Measurements from ENCODE around the gene SH3RF3. TPM values are rescaled to one million over a fixed set of nuclear protein-coding genes. Genes with fewer than 3 reads are reported as not detected.

SH3RF3 gene
- total RNA-seq, 1 experiment from 2014 or later, result 4.9 TPM

DNA sequence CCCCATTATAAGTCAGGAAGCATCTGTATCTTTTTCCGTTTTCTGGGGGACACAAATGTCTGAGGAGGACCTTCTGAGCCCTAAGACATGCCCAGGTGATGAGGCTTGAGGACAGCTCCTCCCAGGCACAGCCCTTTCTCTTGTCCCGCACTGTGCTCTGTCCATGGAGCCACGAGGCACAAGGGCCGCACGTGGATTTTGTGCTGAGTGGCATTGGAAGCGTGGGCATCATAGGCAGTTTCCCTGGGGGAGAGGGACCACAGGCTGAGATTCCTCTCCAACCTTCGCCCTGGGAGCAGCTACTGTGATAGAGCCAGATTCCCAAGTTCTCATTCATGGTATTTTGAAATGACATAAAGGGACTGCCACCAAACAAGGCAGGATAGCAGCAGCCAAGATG is 139.9 kb downstream of the SH3RF3 start:
- no peak overlapping the region for H3K4me3 ChIP-seq (ENCODE audit: low read depth in 2 of 2, low read length in 2 of 2)
- ChIA-PET POLR2A (no interaction called here), CTCF (no interaction called here)
- no peak overlapping the region for H3K27ac ChIP-seq (ENCODE audit: low read length)
- intact Hi-C loops (cut with micrococcal nuclease; ENCODE audit: unreplicated experiment) (no loop called here), in situ Hi-C loops (cut with HindIII; ENCODE audit: low pct_unique_long_range_greater_than_20kb, low sequenced_read_pairs) (no loop called here)
- no peaks in the 10 kb centered on the region for H3K4me1 ChIP-seq (ENCODE audit: control insufficient read depth, insufficient read depth, low read length)
- no peaks in the 10 kb centered on the region for H3K9me3 ChIP-seq (ENCODE audit: control insufficient read depth, insufficient read depth, low read depth, low read length)
- TF ChIP-seq, protein P1, sequence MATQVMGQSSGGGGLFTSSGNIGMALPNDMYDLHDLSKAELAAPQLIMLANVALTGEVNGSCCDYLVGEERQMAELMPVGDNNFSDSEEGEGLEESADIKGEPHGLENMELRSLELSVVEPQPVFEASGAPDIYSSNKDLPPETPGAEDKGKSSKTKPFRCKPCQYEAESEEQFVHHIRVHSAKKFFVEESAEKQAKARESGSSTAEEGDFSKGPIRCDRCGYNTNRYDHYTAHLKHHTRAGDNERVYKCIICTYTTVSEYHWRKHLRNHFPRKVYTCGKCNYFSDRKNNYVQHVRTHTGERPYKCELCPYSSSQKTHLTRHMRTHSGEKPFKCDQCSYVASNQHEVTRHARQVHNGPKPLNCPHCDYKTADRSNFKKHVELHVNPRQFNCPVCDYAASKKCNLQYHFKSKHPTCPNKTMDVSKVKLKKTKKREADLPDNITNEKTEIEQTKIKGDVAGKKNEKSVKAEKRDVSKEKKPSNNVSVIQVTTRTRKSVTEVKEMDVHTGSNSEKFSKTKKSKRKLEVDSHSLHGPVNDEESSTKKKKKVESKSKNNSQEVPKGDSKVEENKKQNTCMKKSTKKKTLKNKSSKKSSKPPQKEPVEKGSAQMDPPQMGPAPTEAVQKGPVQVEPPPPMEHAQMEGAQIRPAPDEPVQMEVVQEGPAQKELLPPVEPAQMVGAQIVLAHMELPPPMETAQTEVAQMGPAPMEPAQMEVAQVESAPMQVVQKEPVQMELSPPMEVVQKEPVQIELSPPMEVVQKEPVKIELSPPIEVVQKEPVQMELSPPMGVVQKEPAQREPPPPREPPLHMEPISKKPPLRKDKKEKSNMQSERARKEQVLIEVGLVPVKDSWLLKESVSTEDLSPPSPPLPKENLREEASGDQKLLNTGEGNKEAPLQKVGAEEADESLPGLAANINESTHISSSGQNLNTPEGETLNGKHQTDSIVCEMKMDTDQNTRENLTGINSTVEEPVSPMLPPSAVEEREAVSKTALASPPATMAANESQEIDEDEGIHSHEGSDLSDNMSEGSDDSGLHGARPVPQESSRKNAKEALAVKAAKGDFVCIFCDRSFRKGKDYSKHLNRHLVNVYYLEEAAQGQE (IDR thresholded peaks at IDR 0.05; ENCODE audit: insufficient read depth in 1 of 2, low read depth in 2 of 2, low read length in 1 of 2), result no peak
- TF ChIP-seq, protein P2, sequence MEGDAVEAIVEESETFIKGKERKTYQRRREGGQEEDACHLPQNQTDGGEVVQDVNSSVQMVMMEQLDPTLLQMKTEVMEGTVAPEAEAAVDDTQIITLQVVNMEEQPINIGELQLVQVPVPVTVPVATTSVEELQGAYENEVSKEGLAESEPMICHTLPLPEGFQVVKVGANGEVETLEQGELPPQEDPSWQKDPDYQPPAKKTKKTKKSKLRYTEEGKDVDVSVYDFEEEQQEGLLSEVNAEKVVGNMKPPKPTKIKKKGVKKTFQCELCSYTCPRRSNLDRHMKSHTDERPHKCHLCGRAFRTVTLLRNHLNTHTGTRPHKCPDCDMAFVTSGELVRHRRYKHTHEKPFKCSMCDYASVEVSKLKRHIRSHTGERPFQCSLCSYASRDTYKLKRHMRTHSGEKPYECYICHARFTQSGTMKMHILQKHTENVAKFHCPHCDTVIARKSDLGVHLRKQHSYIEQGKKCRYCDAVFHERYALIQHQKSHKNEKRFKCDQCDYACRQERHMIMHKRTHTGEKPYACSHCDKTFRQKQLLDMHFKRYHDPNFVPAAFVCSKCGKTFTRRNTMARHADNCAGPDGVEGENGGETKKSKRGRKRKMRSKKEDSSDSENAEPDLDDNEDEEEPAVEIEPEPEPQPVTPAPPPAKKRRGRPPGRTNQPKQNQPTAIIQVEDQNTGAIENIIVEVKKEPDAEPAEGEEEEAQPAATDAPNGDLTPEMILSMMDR (IDR thresholded peaks at IDR 0.05), result no peak
- TF ChIP-seq TCF7L2 (IDR thresholded peaks at IDR 0.05; ENCODE audit: low read depth, low read length), result no peak
- TF ChIP-seq SIN3A (IDR thresholded peaks at IDR 0.05; ENCODE audit: borderline replicate concordance, insufficient read depth, low read depth, low read length), result no peak
- TF ChIP-seq POLR2AphosphoS5 (IDR thresholded peaks at IDR 0.05; ENCODE audit: low read depth, low read length), result no peak
- ATAC-seq, result no peak
- H3K27me3 ChIP-seq (ENCODE audit: control insufficient read depth, insufficient read depth, low read length), result no peaks in the 10 kb centered on the region
- no TSS peak for BruUV-seq (replicated peaks)
- no peak for DNase-seq (ENCODE audit: low read depth, low spot score)
- no peaks in the 10 kb centered on the region for H3K36me3 ChIP-seq (ENCODE audit: control insufficient read depth, insufficient read depth, low read length)

DNA sequence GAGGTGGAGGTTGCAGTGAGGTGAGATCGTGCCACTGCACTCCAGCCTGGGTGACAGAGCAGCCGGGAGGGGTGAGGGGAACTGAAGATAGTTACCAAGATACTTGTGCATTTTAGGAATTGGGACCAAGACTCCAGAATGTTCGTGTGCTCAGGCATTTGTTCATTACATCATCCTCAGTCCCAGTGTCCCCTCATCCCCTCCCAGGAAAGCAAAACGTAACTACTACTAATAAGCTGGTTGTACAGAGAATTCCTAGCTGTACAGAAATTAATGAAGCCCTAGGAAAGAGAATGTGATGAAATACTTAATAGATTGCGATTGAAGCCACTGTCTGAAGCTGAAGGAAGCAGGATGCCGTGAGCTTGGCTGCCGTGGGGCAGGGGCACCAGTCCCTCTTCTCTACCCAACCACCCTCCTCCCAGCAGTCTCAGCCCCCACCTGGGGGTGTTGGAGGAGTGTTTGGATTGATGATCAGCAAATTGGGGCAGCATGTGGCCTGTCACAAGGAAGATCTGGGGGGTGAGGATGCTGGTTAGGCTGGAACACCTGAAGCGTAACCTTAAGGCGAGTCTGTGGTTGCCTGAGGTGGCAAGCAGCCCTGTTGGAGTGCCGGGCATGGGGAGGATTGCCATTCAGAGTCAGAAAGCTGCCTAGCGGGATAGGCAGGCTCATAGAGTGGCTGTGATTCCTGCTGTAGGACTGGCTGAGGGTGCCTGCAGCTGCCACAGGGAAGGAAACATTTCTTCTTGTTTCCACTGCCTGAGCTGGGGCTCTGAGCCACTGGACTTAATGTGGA is 140.9 kb downstream of the SH3RF3 start:
- intact Hi-C loops (cut with micrococcal nuclease; ENCODE audit: unreplicated experiment) (no loop called here), in situ Hi-C loops (cut with HindIII; ENCODE audit: low pct_unique_long_range_greater_than_20kb, low sequenced_read_pairs) (no loop called here)
- H3K27ac ChIP-seq (ENCODE audit: low read length), result no peak overlapping the region
- no peaks in the 10 kb centered on the region for H3K27me3 ChIP-seq (ENCODE audit: control insufficient read depth, insufficient read depth, low read length)
- H3K9me3 ChIP-seq (ENCODE audit: control insufficient read depth, insufficient read depth, low read depth, low read length), result no peaks in the 10 kb centered on the region
- ChIA-PET POLR2A (interaction anchor here (0.5 kb wide), 1 partner anchor 1594 kb away, joined by 6 read pairs; no protein-coding TSS in a partner anchor), CTCF (interaction anchor here (0.8 kb wide), 1 partner anchor 54 kb away, joined by 4 read pairs; no protein-coding TSS in a partner anchor)
- BruUV-seq (replicated peaks), result no TSS peak
- TF ChIP-seq, protein P2 (IDR thresholded peaks at IDR 0.05), result no peak
- TF ChIP-seq TCF7L2 (IDR thresholded peaks at IDR 0.05; ENCODE audit: low read depth, low read length) (no peak), POLR2AphosphoS5 (IDR thresholded peaks at IDR 0.05; ENCODE audit: low read depth, low read length) (no peak), SIN3A (IDR thresholded peaks at IDR 0.05; ENCODE audit: borderline replicate concordance, insufficient read depth, low read depth, low read length) (no peak)
- TF ChIP-seq, protein P1 (IDR thresholded peaks at IDR 0.05; ENCODE audit: insufficient read depth in 1 of 2, low read depth in 2 of 2, low read length in 1 of 2), result no peak
- ATAC-seq (no peak), DNase-seq (ENCODE audit: low read depth, low spot score) (no peak)
- H3K4me3 ChIP-seq (ENCODE audit: low read depth in 2 of 2, low read length in 2 of 2), result no peak overlapping the region
- no peaks in the 10 kb centered on the region for H3K4me1 ChIP-seq (ENCODE audit: control insufficient read depth, insufficient read depth, low read length)
- no peaks in the 10 kb centered on the region for H3K36me3 ChIP-seq (ENCODE audit: control insufficient read depth, insufficient read depth, low read length)

Data from Panc1 (cell line).